Erythroblast (primary cell): ENCODE results near the gene ASIC5.

Source experiments
- GATA1 ChIP-seq: IDR thresholded peaks from 2 replicates; pipeline ENCODE4 v1.6.1; 2011; ENCODE audit warnings: low read depth, mild to moderate bottlenecking, control low read depth, low read length, moderate library complexity
- POLR2A ChIP-seq: IDR thresholded peaks from 2 replicates; pipeline ENCODE4 v1.6.1; 2011; ENCODE audit warnings: mild to moderate bottlenecking, low read length

DNA sequence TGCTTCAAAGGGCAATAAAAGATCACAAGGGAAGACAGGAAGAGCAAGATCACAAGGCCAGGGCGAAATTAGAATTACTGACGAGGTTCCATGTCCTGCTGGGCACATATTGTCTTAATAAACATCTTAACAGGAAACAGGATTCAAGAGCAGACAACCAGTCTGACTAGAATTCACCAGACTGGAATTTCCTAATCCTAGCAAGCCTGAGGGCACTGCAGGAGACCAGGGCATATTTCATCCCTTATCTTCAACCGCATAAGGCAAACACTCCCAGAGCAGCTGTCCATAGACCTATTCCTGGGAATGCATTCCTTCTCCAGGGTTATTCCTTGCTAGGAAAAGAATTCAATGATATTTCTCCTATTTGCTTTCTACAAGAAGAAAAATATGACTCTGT, 25.0 kb upstream of the ASIC5 start:
- no peak for TF ChIP-seq POLR2A
- TF ChIP-seq GATA1 = no peak
